Endothelial cell of umbilical vein (primary cell): Measurements from ENCODE around the gene RPLP2. TPM values are rescaled to one million over a fixed set of nuclear protein-coding genes. Genes with fewer than 3 reads are reported as not detected.

Experiments used
- BruUV-seq: library from RNA; stranded (reverse); fragments of 400-500 nt; replicated peaks from 2 replicates; lab custom pipeline; 2021; lab: Mats Ljungman, UMichigan
- CTCF ChIA-PET: fragments of 300-600, 350-600 bp; sonication (Branson Sonifier 250); formaldehyde crosslinking; loops from one replicate; lab custom pipeline; 2021; ENCODE audit warnings: antibody characterized with exemption, inconsistent platforms; lab: Charles Lee
- POLR2A ChIA-PET: fragments of 300-600, 350-600 bp; sonication (Branson Sonifier 250); formaldehyde crosslinking; loops from one replicate; lab custom pipeline; 2021; ENCODE audit warnings: antibody characterized with exemption, inconsistent platforms; lab: Charles Lee
- DNase-seq: peaks from one replicate; pipeline ENCODE4 v3.0.0-alpha.2; 2011; ENCODE audit warnings: low read depth, low spot score
- FAIRE-seq: peaks from 2 replicates; lab custom pipeline; 2011; peaks lifted over from hg19 to GRCh38; lab: Jason Lieb, UNC
- H2AFZ ChIP-seq: 2 replicates; pipeline ENCODE4 v1.6.0; 2012; ENCODE audit warnings: low read depth, low read length, control low read depth, inconsistent platforms
- H3K27ac ChIP-seq: 2 replicates; pipeline ENCODE4 v1.5.1; 2011; ENCODE audit warnings: low read depth, mild to moderate bottlenecking, control low read depth, low read length, moderate library complexity; ENCODE audit not compliant: insufficient read depth
- H3K27me3 ChIP-seq, 2 experiments: 2 replicates each; pipeline versions ENCODE4 v1.6.0 to v1.6.1; 2011; ENCODE audit warnings: low read length in 2 of 2, mixed read lengths in 1 of 2; ENCODE audit not compliant: control insufficient read depth in 2 of 2, insufficient read depth in 2 of 2
- H3K36me3 ChIP-seq, 2 experiments: 2 replicates in 1 of 2; 3 replicates in 1 of 2; pipeline ENCODE4 v1.5.1; 2011; ENCODE audit warnings: low read length in 2 of 2, mild to moderate bottlenecking in 1 of 2, moderate library complexity in 1 of 2; ENCODE audit not compliant: control insufficient read depth in 2 of 2, insufficient read depth in 2 of 2; ENCODE audit errors: extremely low read depth in 1 of 2
- H3K4me1 ChIP-seq: 3 replicates; pipeline ENCODE4 v1.5.1; 2011; ENCODE audit warnings: mild to moderate bottlenecking, low read length; ENCODE audit not compliant: control insufficient read depth, insufficient read depth; ENCODE audit errors: extremely low read depth
- H3K4me2 ChIP-seq: 2 replicates; pipeline ENCODE4 v1.6.1; 2011; ENCODE audit warnings: low read length, control low read depth, mixed read lengths; ENCODE audit not compliant: insufficient read depth
- H3K4me3 ChIP-seq, 3 experiments: fragments of 200-600 bp in 1 of 3; sonication (generic), shearing (Covaris generic) in 1 of 3; replicated peaks in 1 of 3; 2 replicates each; pipeline ENCODE4 v1.5.1; 2011 to 2016; ENCODE audit warnings: control low read depth in 3 of 3, low read length in 3 of 3, mild to moderate bottlenecking in 2 of 3, inconsistent platforms in 1 of 3, low read depth in 1 of 3, moderate library complexity in 1 of 3; ENCODE audit not compliant: insufficient read depth in 1 of 3
- H3K79me2 ChIP-seq: 2 replicates; pipeline ENCODE4 v1.6.0; 2012; ENCODE audit warnings: low read length, inconsistent platforms; ENCODE audit not compliant: control insufficient read depth, insufficient read depth
- H3K9ac ChIP-seq: replicated peaks from 2 replicates; pipeline ENCODE3; 2011; ENCODE audit warnings: low read length, control low read depth; ENCODE audit not compliant: insufficient read depth; ENCODE audit errors: extremely low read depth
- H3K9me1 ChIP-seq: replicated peaks from 3 replicates; pipeline ENCODE4 v1.6.0; 2011; ENCODE audit warnings: mild to moderate bottlenecking, low read length; ENCODE audit not compliant: control insufficient read depth, insufficient read depth; ENCODE audit errors: extremely low read depth
- H3K9me3 ChIP-seq: replicated peaks from 2 replicates; pipeline ENCODE4 v1.5.1; 2012; ENCODE audit warnings: low read length, inconsistent platforms; ENCODE audit not compliant: control insufficient read depth, insufficient read depth
- H4K20me1 ChIP-seq: replicated peaks from 2 replicates; pipeline ENCODE3; 2011; ENCODE audit warnings: mild to moderate bottlenecking, low read length; ENCODE audit not compliant: control insufficient read depth, insufficient read depth; ENCODE audit errors: extremely low read depth
- CTCF ChIP-seq, 2 donors: IDR thresholded peaks; 1 replicate in 1 of 2; 2 replicates in 1 of 2; pipeline ENCODE4 v1.5.1; 2011; ENCODE audit warnings: low read length in 2 of 2, mild to moderate bottlenecking in 2 of 2, moderate library complexity in 2 of 2, control low read depth in 1 of 2, inconsistent platforms in 1 of 2, low read depth in 1 of 2; ENCODE audit not compliant: insufficient read depth in 1 of 2; ENCODE audit errors: extremely low read depth in 1 of 2
- EZH2 ChIP-seq: IDR thresholded peaks from 2 replicates; pipeline ENCODE4 v1.6.1; 2012; ENCODE audit warnings: borderline replicate concordance, low read depth, mild to moderate bottlenecking, moderate library complexity, low read length, inconsistent platforms; ENCODE audit not compliant: severe bottlenecking
- FOS ChIP-seq: IDR thresholded peaks from 2 replicates; pipeline ENCODE4 v1.6.1; 2011; ENCODE audit warnings: mild to moderate bottlenecking, low read length, moderate library complexity, borderline replicate concordance; ENCODE audit not compliant: insufficient read depth
- GATA2 ChIP-seq: IDR thresholded peaks from 2 replicates; pipeline ENCODE4 v1.7.0; 2011; ENCODE audit warnings: low read depth, mild to moderate bottlenecking, moderate library complexity, mixed read lengths, low read length; ENCODE audit not compliant: insufficient read length, insufficient read depth
- JUN ChIP-seq: IDR thresholded peaks from 2 replicates; pipeline ENCODE4 v1.6.1; 2011; ENCODE audit warnings: borderline replicate concordance, low read depth; ENCODE audit not compliant: insufficient read length, insufficient read depth
- MAX ChIP-seq: IDR thresholded peaks from 2 replicates; pipeline ENCODE4 v1.6.1; 2011; ENCODE audit not compliant: insufficient read depth, insufficient read length
- MYC ChIP-seq: IDR thresholded peaks from one replicate; pipeline ENCODE4 v1.6.1; 2011; ENCODE audit warnings: mild to moderate bottlenecking, low read depth, low read length
- POLR2A ChIP-seq: IDR thresholded peaks from 2 replicates; pipeline ENCODE4 v1.6.1; 2012; ENCODE audit warnings: low read depth, mild to moderate bottlenecking, control low read depth, low read length
- POLR2AphosphoS5 ChIP-seq: IDR thresholded peaks from 2 replicates; pipeline ENCODE4 v1.6.1; 2012; ENCODE audit warnings: low read depth, mild to moderate bottlenecking, control low read depth, low read length, moderate library complexity; ENCODE audit not compliant: insufficient read depth
- dilution Hi-C: fragments of 300-500 bp; cut with MboI; formaldehyde crosslinking; loops from one replicate; pipeline ENCODE4 v1.15.0; 2019; ENCODE audit warnings: low sequenced_read_pairs; ENCODE audit not compliant: extremely low pct_ligation_motif_present
- intact Hi-C: fragments of 100-400 bp; cut with micrococcal nuclease; formaldehyde crosslinking; loops from one replicate; pipeline ENCODE4 v1.10.0; 2022
- polyA plus RNA-seq, 4 experiments: library from polyadenylated mRNA; depleted of rRNA in 3 of 4; stranded (reverse) in 3 of 4; unstranded in 1 of 4; fragments of >200 nt; gene quantifications; 2 replicates each; pipeline versions ENCODE4 v1.2.1 to v1.2.3, GENCODE V29; 2011 to 2012; ENCODE audit warnings: missing spikeins in 1 of 4
- total RNA-seq: library from RNA; stranded (reverse); gene quantifications from 2 replicates; pipeline ENCODE4 v1.2.3, GENCODE V29; 2021

The RPLP2 gene
- total and polyA plus RNA-seq, 2 donors (not counting 3 experiments of a cell fraction or from before 2014, with no cell fraction given): 1,579 to 1,739 TPM

DNA sequence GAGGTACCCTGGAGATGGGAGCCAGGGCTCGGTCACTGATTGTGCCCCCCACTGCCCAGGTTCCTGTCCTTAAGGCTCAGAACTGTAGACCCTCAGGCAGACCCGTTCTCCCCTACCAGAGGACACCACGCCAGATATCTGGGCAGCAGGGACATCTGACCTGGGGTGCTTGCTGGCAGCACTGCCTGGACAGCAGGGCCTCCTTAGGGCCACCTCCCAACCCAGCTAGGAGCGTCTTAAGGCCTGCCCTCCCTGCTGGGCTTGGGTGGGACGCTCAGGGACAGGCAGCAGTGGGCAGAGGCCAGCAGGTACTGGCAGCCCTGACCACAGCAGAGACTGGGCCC lies 29.5 kb downstream of the RPLP2 start:
- Histone ChIP-seq H3K4me3 (no peak overlapping the region), H2AFZ (no peak overlapping the region), H3K9ac (no peak overlapping the region), H3K4me1 (peaks cover 26% of the 10 kb centered on the region), H4K20me1 (no peaks in the 10 kb centered on the region), H3K79me2 (peaks cover 59% of the 10 kb centered on the region), H3K27me3 (no peaks in the 10 kb centered on the region), H3K4me2 (no peak overlapping the region), H3K36me3 (peaks cover 25 to 43% of the 10 kb centered on the region in 2 experiments), H3K9me1 (no peaks in the 10 kb centered on the region), H3K27ac (no peak overlapping the region), H3K9me3 (no peaks in the 10 kb centered on the region)
- ChIA-PET CTCF (interaction anchor here (1.5 kb wide), 1 partner anchor 9 kb away, joined by 8 read pairs; no protein-coding TSS in a partner anchor), POLR2A (no interaction called here)
- dilution Hi-C loops: no loop called here
- no peak for FAIRE-seq
- TF ChIP-seq MYC (no peak), POLR2AphosphoS5 (peak; percentile 71), JUN (no peak), MAX (no peak), EZH2 (no peak), POLR2A (peak; percentile 82), GATA2 (no peak), CTCF (IDR thresholded peaks at IDR 0.05; ENCODE audit: extremely low read depth in 1 of 2, insufficient read depth in 1 of 2, low read depth in 1 of 2, low read length in 2 of 2) (no peak), FOS (no peak)
- intact Hi-C loops: no loop called here
- no TSS peak for BruUV-seq
- no peak for DNase-seq
